ES-I3 (cell line): ENCODE measurements around the gene IFI35.

Experiments used
- H3K36me3 ChIP-seq: 2 replicates; pipeline ENCODE4 v1.6.1; 2013; ENCODE audit warnings: mild to moderate bottlenecking, low read length, control low read depth, moderate library complexity; ENCODE audit not compliant: insufficient read depth
- H3K4me1 ChIP-seq: 2 replicates; pipeline ENCODE4 v1.6.1; 2013; ENCODE audit warnings: mild to moderate bottlenecking, control low read depth, low read length; ENCODE audit not compliant: insufficient read depth
- H3K9ac ChIP-seq: 2 replicates; pipeline ENCODE4 v1.6.1; 2013; ENCODE audit warnings: low read depth, mild to moderate bottlenecking, low read length, moderate library complexity
- H3K9me3 ChIP-seq: 2 replicates; pipeline ENCODE4 v1.6.1; 2013; ENCODE audit warnings: mild to moderate bottlenecking, low read length, moderate library complexity; ENCODE audit not compliant: control insufficient read depth, insufficient read depth

IFI35 gene

DNA sequence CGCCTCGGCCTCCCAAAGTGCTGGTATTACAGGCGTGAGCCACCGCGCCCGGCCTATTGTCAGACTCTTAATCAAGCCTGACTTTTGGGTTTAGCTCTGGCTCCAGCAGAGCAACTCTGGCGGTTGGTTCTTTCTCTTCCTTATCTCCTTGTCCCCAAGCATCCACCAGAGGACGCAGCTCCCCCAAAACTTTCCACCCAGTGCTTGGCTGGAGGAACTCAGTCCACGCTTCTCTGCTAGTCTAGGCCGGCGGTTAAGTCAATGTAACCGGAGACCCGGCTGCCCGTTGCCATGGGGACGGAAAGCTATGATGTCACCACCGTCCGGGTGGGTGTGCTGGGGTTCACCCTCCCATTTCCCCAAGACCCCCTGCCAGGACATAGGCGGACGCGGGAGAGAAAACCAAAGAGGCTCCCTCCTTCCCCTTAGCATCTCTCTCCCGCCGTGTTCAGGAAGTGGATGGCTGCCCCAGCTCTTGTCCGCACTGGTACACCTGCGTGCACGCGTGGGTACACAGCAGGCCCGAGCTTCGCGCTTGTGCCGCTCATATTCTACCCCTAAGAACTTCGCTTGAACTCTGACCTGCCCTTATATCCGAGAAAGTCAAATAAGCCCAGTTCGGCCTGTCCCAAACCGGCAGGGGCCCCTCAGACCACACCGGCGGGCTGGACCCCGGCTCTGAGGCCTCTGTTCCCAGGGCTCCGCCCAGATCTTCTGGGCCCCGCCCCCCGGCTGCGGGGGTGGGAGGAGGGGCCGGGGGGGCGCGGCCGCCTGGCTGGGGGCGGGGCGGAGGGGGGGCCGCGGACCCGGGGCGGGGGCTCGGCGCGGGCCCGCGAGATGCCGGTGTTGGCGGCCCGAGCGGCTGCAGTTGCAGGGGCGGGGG, 18.1 kb downstream of the IFI35 start, which contains the start of gene RND2:
TSS of gene RND2 (plus strand) at position 825 of the 883 bp plus-strand sequence. CDS start 117 bp downstream, outside the sequence.
- Histone ChIP-seq H3K9me3 (no peaks in the 10 kb centered on the region), H3K4me1 (peaks cover 34% of the 10 kb centered on the region), H3K36me3 (0 out of 2 replicates have a peak, but pooled peaks cover 4% of the 10 kb centered on the region), H3K9ac (peak within 1 kb of the TSS; percentile 83; the same call in 1 of the 2 replicates)

DNA sequence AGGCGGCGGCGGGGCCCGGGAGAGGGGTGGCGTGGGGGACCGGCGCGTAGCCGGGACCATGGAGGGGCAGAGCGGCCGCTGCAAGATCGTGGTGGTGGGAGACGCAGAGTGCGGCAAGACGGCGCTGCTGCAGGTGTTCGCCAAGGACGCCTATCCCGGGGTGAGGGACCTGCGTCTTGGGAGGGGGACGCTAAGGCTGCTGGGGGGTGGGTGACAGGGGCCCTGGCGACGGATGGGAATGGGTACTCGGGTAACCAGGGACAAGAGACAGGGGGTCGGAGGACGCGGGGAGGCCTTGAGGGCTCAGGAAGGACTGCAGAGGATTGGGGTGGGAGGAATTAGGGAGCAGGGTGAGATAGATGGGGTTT, 18.7 kb downstream of the IFI35 start:
- H3K9me3 ChIP-seq: no peaks in the 10 kb centered on the region
- peaks cover 28% of the 10 kb centered on the region for H3K4me1 ChIP-seq
- H3K36me3 ChIP-seq: 0 out of 2 replicates have a peak, but pooled peaks cover 3% of the 10 kb centered on the region
- H3K9ac ChIP-seq: peak overlapping the region; percentile 77; the same call in 1 of the 2 replicates

DNA sequence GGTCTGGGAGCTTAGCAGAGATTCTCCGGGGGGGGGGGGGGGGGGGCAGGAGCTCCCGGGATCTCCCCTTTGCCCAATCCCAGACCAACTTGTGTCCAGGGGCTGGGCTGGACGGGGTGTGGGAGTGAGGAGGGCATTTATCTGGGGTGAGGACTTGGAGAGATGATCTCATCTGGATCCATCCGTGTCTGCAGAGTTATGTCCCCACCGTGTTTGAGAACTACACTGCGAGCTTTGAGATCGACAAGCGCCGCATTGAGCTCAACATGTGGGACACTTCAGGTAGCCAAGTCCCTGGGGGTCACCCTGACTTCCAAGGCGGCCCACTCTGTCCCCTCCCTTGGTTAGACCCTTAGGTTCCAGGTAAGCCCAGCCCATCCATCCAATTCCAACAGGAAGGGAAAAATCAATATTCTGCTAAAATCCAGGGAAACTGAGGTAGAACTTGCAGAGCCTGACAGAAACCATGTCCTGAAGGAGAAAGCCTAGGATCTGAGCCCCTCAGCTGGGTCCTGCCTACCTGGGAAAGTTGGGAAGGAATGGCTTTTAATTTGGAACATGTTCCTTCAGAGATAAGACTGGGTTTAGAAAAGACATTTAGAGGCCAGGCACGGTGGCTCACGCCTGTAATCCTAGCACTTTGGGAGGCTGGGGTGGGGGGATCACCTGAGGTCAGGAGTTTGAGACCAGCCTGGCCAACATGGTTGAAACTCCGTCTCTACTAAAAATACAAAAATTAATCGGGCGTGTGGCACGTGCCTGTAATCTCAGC, 19.4 kb downstream of the IFI35 start:
- peak overlapping the region; percentile 77; the same call in 1 of the 2 replicates for H3K9ac ChIP-seq

DNA sequence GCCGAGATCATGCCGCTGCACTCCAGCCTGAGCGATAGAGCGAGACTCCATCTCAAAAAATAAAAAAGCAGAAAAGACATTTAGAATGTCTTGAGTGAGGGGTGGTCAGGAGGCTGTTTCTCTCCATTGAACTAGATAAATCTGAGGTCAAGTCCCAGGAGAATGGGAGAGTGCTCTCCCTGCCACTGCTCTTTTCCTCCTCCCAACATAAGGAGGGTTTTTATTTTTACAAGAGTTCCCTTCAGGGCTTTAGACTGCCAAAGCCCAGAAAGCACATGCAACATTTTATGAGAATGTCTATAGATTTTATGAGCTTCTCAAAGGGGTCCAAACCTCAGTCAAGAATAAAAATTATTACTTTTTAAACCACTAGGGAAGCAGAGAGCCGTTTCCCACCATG, 20.0 kb downstream of the IFI35 start:
- H3K4me1 ChIP-seq: peaks cover 30% of the 10 kb centered on the region

More for the DNA sequence above, 19.4 kb downstream of the IFI35 start:
- no peaks in the 10 kb centered on the region for H3K9me3 ChIP-seq
- H3K36me3 ChIP-seq: no peaks in the 10 kb centered on the region
- H3K4me1 ChIP-seq: peaks cover 26% of the 10 kb centered on the region

DNA sequence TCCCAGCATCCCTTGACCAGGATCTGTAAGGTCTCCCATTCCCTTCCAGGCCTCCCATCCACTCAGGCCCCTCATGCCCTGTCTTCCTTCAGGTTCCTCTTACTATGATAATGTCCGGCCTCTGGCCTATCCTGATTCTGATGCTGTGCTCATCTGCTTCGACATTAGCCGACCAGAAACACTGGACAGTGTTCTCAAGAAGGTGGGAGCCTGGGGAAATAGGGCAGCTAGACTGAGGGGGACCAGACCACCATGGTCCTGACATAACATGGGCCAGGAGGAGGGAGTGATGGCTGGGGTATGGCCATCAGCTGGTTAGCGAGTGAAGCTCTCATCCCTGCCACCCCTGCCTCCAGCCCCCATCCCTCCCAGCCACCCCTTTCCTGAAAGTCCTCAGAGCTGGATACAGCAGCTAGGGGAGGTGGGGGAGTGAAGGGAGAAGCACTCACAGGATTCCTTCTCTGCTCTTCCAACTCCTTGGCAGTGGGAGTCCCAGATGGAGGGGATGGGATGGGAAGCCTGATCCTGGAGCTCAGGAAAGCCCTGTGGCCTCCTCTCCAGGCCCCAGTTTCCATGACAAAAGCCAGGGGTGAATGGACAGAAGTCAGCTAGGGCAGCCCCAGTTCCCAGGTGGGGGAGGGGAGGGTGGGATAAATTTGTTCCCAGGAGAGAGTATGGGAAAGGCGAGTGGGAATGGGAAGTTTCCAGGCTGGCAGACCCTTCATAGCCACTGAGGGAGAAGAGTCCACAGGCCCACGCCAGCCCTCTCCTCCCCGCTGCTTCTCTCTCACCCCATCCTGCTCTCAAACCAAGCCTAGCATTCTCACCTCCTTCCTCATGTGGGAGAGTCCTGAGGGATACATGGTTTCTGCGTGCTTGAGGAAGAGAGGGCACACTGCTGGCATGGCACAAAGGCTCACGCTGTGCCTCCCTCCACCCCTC, 20.8 kb downstream of the IFI35 start:
- Histone ChIP-seq H3K9ac (no peak overlapping the region), H3K36me3 (no peaks in the 10 kb centered on the region), H3K9me3 (no peaks in the 10 kb centered on the region), H3K4me1 (peaks cover 32% of the 10 kb centered on the region)

More for the DNA sequence above, 20.0 kb downstream of the IFI35 start:
- H3K9ac ChIP-seq: no peak overlapping the region
- no peaks in the 10 kb centered on the region for H3K36me3 ChIP-seq
- H3K9me3 ChIP-seq: no peaks in the 10 kb centered on the region

DNA sequence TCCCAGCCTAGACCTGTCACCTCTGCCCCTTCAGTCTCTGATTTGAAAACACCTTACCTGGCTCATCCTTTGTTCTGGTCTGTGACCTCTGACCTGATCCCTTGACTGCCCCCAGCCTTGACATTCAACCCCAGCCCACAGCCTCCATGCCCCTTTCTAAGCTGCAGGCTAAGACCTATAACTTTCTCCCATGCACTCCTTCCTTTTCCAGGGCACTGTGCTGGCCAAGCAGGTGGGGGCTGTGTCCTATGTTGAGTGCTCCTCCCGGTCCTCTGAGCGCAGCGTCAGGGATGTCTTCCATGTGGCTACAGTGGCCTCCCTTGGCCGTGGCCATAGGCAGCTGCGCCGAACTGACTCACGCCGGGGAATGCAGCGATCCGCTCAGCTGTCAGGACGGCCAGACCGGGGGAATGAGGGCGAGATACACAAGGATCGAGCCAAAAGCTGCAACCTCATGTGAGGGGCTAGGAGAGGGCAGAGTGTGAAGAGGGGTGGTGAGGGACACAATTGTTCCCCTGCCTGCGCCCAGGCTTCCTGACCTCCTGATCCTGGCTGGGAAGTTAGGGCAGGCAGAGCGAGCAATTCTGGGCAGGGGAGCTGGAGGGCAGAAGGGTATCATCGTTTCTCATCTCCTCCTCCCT, 21.8 kb downstream of the IFI35 start:
- no peaks in the 10 kb centered on the region for H3K9me3 ChIP-seq
- H3K4me1 ChIP-seq: peaks cover 33% of the 10 kb centered on the region
- H3K9ac ChIP-seq: no peak overlapping the region
- H3K36me3 ChIP-seq: no peaks in the 10 kb centered on the region

DNA sequence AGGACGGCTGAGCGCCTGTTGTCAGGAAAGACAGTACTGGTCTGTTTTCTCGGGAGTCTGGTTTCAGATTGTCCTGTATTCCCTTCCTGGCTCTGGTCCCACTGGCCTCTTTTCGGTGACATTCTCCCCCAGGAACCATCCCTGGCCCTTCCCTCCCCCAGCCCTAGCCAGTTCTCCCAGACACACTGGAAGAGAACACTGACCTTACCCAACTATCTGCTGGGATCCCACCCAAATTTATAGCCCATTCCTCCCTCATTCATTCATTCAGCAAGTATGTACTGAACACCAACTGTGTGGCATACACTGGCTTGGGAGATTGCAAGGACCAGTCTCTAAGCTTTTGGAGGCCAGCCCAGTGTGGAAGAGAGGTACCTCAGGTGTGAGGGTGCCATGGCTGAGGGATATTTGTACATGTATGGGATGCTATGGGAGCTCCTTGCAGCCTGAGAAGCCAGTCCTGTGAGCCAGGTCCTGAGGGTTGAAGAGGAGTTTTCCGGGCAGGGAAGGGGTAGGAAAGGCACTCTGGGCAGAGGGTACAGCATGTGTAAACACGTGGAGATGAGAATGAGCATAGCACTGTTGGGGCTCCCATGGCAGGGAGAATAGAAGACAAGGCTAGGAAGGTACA, 23.7 kb downstream of the IFI35 start:
- H3K9ac ChIP-seq: no peak overlapping the region
- H3K9me3 ChIP-seq: no peaks in the 10 kb centered on the region
- no peaks in the 10 kb centered on the region for H3K36me3 ChIP-seq
- peaks cover 53% of the 10 kb centered on the region for H3K4me1 ChIP-seq

DNA sequence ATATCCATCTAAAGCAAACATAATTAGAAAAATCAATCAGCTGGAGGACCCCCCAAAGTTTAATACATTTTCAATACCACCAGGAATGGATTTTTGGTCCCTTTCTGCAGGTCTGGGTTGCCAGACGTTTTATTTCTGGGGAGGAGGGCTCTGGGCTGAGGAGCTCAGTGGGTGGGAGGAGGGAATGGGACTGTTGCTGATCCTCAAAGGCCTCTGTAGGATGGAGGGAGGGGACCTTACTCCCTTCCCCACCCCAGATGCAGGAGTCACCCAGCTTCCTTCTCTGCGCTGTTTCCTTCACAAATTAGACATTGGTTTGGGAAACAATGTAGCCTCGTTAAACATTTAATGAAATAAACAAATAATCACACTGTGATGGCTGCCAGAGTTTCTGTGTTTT, 25.1 kb downstream of the IFI35 start:
- H3K36me3 ChIP-seq: no peaks in the 10 kb centered on the region
- peaks cover 55% of the 10 kb centered on the region for H3K4me1 ChIP-seq
- H3K9me3 ChIP-seq: no peaks in the 10 kb centered on the region
- H3K9ac ChIP-seq: no peak overlapping the region

DNA sequence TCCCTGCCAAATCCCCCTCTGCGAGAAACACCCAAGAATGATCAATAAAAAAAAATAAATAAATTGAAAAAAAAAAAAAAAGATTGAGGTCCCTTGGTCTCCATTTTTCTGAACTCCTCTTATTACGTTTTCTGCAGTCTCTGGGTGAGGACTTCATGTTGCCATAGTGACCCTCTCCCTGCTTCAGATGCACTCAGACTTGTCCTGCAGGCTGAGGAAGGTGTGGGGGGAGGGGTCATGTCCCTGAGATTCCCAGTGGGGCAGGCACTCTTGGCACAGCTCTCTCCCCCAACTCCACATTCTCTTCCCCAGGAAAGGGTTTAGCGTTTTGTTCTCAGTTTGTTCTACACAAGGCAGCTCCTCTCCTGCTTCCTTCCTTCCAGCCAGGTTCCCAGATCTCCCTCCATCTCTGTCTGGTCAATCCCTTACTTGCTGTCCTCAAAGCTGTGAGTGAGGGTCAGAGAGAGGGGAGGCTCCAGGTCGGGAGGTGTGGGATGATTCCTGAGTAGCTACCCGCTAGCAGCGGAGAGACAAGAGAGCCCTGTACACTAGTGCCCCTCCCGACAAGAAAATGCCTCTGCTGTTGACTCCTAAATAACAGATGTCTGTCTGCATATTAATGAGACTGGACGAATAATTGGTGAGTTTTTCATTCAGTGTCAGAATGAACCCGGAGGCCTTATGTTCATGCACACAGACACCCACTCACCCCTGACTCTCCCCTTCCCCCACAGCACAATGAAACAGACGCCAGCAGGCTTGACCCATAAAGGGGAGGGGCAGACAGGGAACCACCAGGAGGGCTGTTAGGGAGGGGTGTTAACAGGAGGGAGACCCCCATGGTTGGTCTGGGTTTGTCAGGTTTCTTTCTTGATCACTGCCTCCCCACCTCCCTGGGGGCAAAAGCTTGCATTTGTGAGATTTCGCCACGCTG, 27.6 kb downstream of the IFI35 start:
- Histone ChIP-seq H3K4me1 (peaks cover 39% of the 10 kb centered on the region), H3K9ac (peak overlapping the region; percentile 26; the same call in 1 of the 2 replicates), H3K36me3 (no peaks in the 10 kb centered on the region), H3K9me3 (no peaks in the 10 kb centered on the region)

DNA sequence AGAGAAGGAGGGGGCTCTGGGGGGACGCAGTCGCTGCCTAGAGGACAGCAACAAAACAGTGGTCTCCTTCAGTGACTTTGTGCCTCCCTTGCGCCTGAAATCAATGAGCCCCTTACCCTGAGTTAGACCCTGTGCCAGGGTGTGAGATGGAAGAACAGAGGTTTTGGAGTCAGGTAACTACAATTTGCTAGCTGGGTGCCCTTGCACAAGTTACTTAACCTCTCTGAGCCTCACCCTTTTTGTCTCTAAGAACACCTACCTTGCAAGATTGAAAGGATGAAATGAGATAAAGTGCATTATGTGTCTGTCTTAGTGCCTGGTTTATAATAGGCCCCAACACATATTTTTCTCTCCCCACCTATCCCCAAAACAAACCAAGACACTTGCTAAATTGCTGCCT, 28.3 kb downstream of the IFI35 start:
- Histone ChIP-seq H3K4me1 (peaks cover 39% of the 10 kb centered on the region), H3K9ac (no peak overlapping the region), H3K36me3 (no peaks in the 10 kb centered on the region), H3K9me3 (no peaks in the 10 kb centered on the region)

DNA sequence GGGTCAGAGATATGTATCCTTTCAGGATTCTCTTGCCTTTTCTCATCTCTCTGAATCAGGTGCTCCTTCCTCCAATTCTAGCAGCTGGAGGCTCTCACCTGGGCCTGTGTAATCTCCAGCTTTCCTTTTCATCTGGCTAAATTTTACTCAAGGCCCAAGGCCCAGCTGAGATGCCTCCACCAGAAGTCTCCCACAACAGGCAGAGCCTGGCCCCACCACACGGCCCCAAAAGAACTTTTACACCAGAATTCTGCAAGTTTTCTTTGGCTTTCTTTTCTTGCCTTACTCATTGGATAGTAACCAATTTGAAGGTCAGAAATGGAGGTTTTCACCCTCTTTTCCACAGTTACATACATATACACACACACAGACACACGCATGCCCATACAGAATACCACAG, 33.1 kb downstream of the IFI35 start:
- no peaks in the 10 kb centered on the region for H3K9me3 ChIP-seq
- no peak overlapping the region for H3K9ac ChIP-seq
- peaks cover 48% of the 10 kb centered on the region for H3K4me1 ChIP-seq
- no peaks in the 10 kb centered on the region for H3K36me3 ChIP-seq

DNA sequence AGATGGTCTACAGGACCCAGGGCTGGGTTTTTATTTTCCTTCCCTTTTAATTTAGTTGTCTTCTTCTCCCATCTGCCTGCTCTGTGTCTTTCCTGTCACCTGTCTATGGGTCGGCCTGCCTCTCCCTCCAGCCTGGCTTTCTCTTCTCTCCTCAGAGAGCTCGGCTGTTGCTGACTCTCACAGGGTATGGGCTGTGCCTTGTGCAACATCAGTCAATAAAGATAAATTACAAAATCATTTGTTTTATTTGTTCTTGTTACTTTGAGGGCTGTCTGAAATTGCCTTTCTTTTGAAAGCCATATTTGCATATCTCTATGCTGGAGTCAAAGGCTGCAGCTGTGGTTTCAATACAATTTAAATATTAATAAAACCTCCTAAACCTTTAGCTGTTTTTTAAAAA, 34.1 kb downstream of the IFI35 start:
- Histone ChIP-seq H3K9ac (no peak overlapping the region; the same call in 1 of the 2 replicates), H3K36me3 (peaks cover 3% of the 10 kb centered on the region; the same call in 1 of the 2 replicates), H3K4me1 (peaks cover 37% of the 10 kb centered on the region), H3K9me3 (no peaks in the 10 kb centered on the region)
